SH-SY5Y (cell line): ENCODE results near the gene SYK.

Experiments
- GATA2 ChIP-seq: IDR thresholded peaks from 2 replicates; pipeline ENCODE4 v1.6.1; 2011; ENCODE audit warnings: mild to moderate bottlenecking, low read depth, low read length
- GATA3 ChIP-seq: IDR thresholded peaks from 2 replicates; pipeline ENCODE4 v1.6.1; 2011; ENCODE audit warnings: low read depth, mild to moderate bottlenecking, low read length, moderate library complexity

DNA sequence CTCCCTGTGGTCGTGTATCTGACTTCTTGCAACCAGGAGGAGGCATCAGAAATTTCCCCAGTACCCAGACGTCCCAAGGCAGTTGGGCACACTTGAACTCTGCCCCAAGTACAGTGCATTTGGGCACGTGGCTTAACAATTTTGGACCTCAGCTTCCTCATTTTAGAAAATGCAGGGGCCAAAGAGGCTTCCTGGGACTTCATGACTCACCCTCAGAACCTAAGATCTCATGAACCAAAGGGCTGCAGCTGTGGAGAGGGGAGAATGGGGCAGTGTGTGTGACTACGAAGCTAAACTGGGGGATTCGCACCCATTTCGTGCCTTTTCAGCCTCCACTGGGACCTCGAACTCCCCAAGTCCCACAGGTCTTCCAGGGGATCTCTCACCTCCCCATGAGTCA is 59.2 kb downstream of the SYK start:
- no peak for TF ChIP-seq GATA2
- TF ChIP-seq GATA3 = no peak
